GM10266 (cell line): ENCODE measurements around the gene ATRNL1.

Experiments used
- DNase-seq: peaks from one replicate; pipeline ENCODE4 v3.0.0; 2012; ENCODE audit errors: extremely low spot score
- TF ChIP-seq, protein P1 (sequence below): IDR thresholded peaks from 2 replicates; pipeline ENCODE4 v1.5.1; 2012; ENCODE audit warnings: mild to moderate bottlenecking, low read depth; ENCODE audit not compliant: control insufficient read depth, insufficient read depth; ENCODE audit errors: missing control alignments

The ATRNL1 gene

DNA sequence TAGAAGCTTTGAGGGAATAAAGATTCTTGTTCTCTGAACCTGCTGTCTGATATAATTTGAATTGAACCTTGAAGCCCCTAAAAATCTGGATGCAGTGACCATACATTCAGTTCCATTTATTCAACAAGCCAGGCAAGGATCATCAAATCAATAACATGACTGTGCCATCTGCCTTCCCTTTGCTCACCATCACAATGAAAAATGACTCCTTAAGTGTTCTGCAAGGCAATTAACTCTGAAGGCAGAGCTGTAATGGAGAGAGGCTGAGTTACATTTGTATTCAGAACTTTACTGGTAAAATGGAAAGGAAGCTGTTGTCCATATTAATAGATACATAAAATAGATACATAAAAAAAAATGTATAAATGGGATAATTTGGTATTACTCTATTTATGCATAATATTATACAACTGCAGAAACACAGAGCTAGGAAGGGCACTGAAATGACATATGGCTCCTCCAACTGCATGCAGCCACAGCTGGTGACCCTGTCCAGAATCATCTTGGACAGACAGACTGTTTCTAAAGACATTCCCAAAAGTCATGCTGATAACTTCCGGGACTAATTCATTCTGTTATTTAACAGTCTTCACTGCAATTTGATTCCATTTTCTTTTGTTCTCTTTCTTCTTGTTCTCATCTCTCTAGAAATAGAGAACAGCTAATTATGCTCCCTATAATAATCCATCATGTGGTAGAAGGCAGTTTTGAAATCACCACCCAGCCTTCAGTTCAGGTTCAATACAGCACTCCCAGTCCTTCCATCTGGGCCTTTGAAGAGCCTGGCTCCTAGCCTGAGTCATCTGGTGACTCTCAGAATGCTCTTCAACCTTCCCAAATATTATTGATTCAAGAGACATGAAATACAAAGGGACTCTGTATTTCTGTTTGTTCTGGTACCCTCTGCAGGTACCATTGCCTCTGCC lies 767.3 kb downstream of the ATRNL1 start:
- TF ChIP-seq, protein P1, sequence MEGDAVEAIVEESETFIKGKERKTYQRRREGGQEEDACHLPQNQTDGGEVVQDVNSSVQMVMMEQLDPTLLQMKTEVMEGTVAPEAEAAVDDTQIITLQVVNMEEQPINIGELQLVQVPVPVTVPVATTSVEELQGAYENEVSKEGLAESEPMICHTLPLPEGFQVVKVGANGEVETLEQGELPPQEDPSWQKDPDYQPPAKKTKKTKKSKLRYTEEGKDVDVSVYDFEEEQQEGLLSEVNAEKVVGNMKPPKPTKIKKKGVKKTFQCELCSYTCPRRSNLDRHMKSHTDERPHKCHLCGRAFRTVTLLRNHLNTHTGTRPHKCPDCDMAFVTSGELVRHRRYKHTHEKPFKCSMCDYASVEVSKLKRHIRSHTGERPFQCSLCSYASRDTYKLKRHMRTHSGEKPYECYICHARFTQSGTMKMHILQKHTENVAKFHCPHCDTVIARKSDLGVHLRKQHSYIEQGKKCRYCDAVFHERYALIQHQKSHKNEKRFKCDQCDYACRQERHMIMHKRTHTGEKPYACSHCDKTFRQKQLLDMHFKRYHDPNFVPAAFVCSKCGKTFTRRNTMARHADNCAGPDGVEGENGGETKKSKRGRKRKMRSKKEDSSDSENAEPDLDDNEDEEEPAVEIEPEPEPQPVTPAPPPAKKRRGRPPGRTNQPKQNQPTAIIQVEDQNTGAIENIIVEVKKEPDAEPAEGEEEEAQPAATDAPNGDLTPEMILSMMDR = no peak
- DNase-seq = no peak

DNA sequence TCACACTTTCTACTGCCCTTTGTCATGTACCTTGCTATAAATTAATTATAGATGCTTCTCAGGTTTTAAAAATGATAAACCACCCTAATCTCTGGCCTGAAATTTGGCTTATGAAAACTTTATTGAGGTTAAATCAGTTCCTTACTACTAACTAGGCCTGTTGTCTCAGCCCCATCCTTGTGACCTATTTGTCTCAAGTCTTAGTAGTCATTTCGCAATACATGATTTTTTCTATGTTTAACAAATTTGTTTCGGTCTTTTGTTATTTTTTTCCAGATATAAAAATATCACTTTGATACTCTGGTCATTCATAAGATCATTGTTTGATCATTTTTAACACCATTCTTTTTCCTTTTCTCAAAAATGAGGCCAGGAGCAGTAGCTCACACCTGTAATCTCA lies 768.3 kb downstream of the ATRNL1 start:
- TF ChIP-seq, protein P1 = no peak
- DNase-seq = no peak

GRCh38 chr10:115861864-115862263 lies 768.7 kb downstream of the ATRNL1 start:
- no peak for DNase-seq
- TF ChIP-seq, protein P1 = no peak

- TF ChIP-seq, protein P1 = no peak
- DNase-seq = no peak
These were observed 773.0 kb downstream of the ATRNL1 start for GRCh38 chr10:115866174-115866573.

- TF ChIP-seq, protein P1 = no peak
- DNase-seq = no peak
These were observed 773.5 kb downstream of the ATRNL1 start for GRCh38 chr10:115866691-115867090.

- no peak for DNase-seq
These were observed 774.1 kb downstream of the ATRNL1 start for GRCh38 chr10:115867305-115867704.

More at GRCh38 chr10:115867305-115867704, 774.1 kb downstream of the ATRNL1 start:
- TF ChIP-seq, protein P1 = no peak
